ENCODE data around the gene SPSB2.

GRCh38 chr12:6899427-6899826 is 26.3 kb upstream of the SPSB2 start:
- TF ChIP-seq CTCF (IDR thresholded peaks at IDR 0.05) (no peak), POLR2AphosphoS5 (IDR thresholded peaks at IDR 0.05) (no peak), POLR2A (IDR thresholded peaks at IDR 0.05) (no peak), EP300 (IDR thresholded peaks at IDR 0.05; ENCODE audit: low read depth) (no peak)
